Measurements from ENCODE around the gene FBXL17. TPM values are rescaled to one million over a fixed set of nuclear protein-coding genes. Genes with fewer than 3 reads are reported as not detected.

Gene FBXL17
- total and polyA plus RNA-seq, 9 of the 15 experiments (the other 6 are each of a cell fraction or from before 2014, with no cell fraction given) = 0.32 to 5.4 (median 1.8) TPM

DNA sequence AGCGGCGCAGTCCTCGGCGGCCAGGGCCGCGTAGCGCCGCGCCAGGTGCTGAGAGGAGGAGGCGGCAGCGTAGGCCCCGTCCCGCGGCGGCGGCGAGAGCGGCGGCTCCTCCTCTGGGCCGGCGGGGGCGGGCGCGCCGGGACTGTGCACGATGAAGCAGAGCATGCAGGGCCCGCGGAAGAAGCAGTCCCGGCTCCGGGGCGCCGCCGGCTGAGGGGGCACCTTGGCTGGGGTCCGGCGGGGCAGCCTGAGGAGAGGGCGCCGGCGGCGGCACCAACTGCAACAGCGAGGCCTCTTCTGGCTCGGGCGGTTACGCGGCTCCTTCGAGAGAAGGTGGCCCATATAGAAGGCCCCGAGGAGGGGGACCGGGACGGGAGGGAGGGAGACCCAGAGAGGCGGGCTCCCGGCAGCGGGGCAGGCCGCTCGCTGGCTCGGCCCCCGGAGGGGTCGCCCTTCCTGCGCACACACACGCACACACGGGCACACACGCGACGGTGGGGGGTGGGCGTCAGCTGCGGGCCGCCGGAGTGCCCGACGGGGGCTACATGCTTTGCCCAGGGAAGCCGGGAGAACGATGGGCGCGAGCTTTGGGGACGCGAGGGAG lies 446 bp downstream of the FBXL17 start (continued):
- TF ChIP-seq, protein P1, sequence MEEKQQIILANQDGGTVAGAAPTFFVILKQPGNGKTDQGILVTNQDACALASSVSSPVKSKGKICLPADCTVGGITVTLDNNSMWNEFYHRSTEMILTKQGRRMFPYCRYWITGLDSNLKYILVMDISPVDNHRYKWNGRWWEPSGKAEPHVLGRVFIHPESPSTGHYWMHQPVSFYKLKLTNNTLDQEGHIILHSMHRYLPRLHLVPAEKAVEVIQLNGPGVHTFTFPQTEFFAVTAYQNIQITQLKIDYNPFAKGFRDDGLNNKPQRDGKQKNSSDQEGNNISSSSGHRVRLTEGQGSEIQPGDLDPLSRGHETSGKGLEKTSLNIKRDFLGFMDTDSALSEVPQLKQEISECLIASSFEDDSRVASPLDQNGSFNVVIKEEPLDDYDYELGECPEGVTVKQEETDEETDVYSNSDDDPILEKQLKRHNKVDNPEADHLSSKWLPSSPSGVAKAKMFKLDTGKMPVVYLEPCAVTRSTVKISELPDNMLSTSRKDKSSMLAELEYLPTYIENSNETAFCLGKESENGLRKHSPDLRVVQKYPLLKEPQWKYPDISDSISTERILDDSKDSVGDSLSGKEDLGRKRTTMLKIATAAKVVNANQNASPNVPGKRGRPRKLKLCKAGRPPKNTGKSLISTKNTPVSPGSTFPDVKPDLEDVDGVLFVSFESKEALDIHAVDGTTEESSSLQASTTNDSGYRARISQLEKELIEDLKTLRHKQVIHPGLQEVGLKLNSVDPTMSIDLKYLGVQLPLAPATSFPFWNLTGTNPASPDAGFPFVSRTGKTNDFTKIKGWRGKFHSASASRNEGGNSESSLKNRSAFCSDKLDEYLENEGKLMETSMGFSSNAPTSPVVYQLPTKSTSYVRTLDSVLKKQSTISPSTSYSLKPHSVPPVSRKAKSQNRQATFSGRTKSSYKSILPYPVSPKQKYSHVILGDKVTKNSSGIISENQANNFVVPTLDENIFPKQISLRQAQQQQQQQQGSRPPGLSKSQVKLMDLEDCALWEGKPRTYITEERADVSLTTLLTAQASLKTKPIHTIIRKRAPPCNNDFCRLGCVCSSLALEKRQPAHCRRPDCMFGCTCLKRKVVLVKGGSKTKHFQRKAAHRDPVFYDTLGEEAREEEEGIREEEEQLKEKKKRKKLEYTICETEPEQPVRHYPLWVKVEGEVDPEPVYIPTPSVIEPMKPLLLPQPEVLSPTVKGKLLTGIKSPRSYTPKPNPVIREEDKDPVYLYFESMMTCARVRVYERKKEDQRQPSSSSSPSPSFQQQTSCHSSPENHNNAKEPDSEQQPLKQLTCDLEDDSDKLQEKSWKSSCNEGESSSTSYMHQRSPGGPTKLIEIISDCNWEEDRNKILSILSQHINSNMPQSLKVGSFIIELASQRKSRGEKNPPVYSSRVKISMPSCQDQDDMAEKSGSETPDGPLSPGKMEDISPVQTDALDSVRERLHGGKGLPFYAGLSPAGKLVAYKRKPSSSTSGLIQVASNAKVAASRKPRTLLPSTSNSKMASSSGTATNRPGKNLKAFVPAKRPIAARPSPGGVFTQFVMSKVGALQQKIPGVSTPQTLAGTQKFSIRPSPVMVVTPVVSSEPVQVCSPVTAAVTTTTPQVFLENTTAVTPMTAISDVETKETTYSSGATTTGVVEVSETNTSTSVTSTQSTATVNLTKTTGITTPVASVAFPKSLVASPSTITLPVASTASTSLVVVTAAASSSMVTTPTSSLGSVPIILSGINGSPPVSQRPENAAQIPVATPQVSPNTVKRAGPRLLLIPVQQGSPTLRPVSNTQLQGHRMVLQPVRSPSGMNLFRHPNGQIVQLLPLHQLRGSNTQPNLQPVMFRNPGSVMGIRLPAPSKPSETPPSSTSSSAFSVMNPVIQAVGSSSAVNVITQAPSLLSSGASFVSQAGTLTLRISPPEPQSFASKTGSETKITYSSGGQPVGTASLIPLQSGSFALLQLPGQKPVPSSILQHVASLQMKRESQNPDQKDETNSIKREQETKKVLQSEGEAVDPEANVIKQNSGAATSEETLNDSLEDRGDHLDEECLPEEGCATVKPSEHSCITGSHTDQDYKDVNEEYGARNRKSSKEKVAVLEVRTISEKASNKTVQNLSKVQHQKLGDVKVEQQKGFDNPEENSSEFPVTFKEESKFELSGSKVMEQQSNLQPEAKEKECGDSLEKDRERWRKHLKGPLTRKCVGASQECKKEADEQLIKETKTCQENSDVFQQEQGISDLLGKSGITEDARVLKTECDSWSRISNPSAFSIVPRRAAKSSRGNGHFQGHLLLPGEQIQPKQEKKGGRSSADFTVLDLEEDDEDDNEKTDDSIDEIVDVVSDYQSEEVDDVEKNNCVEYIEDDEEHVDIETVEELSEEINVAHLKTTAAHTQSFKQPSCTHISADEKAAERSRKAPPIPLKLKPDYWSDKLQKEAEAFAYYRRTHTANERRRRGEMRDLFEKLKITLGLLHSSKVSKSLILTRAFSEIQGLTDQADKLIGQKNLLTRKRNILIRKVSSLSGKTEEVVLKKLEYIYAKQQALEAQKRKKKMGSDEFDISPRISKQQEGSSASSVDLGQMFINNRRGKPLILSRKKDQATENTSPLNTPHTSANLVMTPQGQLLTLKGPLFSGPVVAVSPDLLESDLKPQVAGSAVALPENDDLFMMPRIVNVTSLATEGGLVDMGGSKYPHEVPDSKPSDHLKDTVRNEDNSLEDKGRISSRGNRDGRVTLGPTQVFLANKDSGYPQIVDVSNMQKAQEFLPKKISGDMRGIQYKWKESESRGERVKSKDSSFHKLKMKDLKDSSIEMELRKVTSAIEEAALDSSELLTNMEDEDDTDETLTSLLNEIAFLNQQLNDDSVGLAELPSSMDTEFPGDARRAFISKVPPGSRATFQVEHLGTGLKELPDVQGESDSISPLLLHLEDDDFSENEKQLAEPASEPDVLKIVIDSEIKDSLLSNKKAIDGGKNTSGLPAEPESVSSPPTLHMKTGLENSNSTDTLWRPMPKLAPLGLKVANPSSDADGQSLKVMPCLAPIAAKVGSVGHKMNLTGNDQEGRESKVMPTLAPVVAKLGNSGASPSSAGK (IDR thresholded peaks at IDR 0.05) = peak; percentile 58
- TF ChIP-seq, protein P2, sequence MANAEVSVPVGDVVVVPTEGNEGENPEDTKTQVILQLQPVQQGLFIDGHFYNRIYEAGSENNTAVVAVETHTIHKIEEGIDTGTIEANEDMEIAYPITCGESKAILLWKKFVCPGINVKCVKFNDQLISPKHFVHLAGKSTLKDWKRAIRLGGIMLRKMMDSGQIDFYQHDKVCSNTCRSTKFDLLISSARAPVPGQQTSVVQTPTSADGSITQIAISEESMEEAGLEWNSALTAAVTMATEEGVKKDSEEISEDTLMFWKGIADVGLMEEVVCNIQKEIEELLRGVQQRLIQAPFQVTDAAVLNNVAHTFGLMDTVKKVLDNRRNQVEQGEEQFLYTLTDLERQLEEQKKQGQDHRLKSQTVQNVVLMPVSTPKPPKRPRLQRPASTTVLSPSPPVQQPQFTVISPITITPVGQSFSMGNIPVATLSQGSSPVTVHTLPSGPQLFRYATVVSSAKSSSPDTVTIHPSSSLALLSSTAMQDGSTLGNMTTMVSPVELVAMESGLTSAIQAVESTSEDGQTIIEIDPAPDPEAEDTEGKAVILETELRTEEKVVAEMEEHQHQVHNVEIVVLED (CRISPR knock-in tag; IDR thresholded peaks at IDR 0.05) = peak; percentile 67; the same call in 1 of the 2 replicates
- TF ChIP-seq ZNF174 (CRISPR knock-in tag; IDR thresholded peaks at IDR 0.05) (no peak), NR4A1 (CRISPR knock-in tag; IDR thresholded peaks at IDR 0.05) (no peak), NR4A1 (tag; IDR thresholded peaks at IDR 0.05) (no peak)
- TF ChIP-seq, protein P3, sequence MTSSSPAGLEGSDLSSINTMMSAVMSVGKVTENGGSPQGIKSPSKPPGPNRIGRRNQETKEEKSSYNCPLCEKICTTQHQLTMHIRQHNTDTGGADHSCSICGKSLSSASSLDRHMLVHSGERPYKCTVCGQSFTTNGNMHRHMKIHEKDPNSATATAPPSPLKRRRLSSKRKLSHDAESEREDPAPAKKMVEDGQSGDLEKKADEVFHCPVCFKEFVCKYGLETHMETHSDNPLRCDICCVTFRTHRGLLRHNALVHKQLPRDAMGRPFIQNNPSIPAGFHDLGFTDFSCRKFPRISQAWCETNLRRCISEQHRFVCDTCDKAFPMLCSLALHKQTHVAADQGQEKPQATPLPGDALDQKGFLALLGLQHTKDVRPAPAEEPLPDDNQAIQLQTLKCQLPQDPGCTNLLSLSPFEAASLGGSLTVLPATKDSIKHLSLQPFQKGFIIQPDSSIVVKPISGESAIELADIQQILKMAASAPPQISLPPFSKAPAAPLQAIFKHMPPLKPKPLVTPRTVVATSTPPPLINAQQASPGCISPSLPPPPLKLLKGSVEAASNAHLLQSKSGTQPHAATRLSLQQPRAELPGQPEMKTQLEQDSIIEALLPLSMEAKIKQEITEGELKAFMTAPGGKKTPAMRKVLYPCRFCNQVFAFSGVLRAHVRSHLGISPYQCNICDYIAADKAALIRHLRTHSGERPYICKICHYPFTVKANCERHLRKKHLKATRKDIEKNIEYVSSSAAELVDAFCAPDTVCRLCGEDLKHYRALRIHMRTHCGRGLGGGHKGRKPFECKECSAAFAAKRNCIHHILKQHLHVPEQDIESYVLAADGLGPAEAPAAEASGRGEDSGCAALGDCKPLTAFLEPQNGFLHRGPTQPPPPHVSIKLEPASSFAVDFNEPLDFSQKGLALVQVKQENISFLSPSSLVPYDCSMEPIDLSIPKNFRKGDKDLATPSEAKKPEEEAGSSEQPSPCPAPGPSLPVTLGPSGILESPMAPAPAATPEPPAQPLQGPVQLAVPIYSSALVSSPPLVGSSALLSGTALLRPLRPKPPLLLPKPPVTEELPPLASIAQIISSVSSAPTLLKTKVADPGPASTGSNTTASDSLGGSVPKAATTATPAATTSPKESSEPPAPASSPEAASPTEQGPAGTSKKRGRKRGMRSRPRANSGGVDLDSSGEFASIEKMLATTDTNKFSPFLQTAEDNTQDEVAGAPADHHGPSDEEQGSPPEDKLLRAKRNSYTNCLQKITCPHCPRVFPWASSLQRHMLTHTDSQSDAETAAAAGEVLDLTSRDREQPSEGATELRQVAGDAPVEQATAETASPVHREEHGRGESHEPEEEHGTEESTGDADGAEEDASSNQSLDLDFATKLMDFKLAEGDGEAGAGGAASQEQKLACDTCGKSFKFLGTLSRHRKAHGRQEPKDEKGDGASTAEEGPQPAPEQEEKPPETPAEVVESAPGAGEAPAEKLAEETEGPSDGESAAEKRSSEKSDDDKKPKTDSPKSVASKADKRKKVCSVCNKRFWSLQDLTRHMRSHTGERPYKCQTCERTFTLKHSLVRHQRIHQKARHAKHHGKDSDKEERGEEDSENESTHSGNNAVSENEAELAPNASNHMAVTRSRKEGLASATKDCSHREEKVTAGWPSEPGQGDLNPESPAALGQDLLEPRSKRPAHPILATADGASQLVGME (CRISPR knock-in tag; IDR thresholded peaks at IDR 0.05) = no peak

Data from K562 (cell line).